ENCODE data around the gene DGKA. TPM values are rescaled to one million over a fixed set of nuclear protein-coding genes. Genes with fewer than 3 reads are reported as not detected.
A peak's percentile ranks its signal among the peaks of the same experiment; 100 is the strongest.

The DGKA gene
- polyA plus RNA-seq, 1 of the 3 experiments (the other 2 are of a cell fraction) = 75.9 TPM

DNA sequence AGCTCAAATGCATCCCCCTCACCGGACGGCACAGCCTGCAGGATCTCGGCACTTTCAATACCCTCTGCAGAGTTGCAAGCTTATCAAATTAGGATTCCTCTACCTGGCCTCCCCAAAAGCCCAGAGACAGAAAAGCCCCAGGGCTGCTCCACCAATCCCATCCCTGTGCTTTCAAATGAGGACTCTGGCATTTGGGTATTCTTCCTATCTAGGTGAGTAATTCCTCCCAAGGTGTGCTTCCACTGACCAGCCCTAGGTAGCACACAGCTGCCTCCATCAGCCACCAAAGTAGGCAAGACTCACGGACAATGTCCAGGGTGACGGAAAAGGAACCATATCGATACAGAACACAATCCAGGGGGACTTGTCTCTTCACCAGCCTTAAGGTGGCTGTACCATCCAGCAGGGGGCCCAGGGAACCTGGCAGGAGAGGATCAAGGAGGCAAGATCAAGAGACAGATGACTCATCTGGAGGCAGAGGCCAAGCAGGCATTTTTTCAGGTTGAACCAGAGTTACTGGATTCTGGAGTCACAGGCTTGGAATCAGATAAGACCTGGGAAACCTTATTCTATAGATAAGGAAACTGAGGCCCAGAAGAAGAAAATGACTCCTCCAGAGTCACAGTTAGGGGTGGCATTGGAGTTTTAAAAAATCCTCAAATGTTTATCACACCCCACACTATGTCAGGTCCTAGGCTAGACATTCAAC is 25.0 kb downstream of the DGKA start (continued):
- TF ChIP-seq, protein P1, sequence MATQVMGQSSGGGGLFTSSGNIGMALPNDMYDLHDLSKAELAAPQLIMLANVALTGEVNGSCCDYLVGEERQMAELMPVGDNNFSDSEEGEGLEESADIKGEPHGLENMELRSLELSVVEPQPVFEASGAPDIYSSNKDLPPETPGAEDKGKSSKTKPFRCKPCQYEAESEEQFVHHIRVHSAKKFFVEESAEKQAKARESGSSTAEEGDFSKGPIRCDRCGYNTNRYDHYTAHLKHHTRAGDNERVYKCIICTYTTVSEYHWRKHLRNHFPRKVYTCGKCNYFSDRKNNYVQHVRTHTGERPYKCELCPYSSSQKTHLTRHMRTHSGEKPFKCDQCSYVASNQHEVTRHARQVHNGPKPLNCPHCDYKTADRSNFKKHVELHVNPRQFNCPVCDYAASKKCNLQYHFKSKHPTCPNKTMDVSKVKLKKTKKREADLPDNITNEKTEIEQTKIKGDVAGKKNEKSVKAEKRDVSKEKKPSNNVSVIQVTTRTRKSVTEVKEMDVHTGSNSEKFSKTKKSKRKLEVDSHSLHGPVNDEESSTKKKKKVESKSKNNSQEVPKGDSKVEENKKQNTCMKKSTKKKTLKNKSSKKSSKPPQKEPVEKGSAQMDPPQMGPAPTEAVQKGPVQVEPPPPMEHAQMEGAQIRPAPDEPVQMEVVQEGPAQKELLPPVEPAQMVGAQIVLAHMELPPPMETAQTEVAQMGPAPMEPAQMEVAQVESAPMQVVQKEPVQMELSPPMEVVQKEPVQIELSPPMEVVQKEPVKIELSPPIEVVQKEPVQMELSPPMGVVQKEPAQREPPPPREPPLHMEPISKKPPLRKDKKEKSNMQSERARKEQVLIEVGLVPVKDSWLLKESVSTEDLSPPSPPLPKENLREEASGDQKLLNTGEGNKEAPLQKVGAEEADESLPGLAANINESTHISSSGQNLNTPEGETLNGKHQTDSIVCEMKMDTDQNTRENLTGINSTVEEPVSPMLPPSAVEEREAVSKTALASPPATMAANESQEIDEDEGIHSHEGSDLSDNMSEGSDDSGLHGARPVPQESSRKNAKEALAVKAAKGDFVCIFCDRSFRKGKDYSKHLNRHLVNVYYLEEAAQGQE (IDR thresholded peaks at IDR 0.05; ENCODE audit: low read depth, low read length) = no peak
- TF ChIP-seq, protein P2, sequence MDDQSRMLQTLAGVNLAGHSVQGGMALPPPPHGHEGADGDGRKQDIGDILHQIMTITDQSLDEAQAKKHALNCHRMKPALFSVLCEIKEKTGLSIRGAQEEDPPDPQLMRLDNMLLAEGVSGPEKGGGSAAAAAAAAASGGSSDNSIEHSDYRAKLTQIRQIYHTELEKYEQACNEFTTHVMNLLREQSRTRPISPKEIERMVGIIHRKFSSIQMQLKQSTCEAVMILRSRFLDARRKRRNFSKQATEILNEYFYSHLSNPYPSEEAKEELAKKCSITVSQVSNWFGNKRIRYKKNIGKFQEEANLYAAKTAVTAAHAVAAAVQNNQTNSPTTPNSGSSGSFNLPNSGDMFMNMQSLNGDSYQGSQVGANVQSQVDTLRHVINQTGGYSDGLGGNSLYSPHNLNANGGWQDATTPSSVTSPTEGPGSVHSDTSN (IDR thresholded peaks at IDR 0.05) = no peak; the same call in 1 of the 2 replicates
- no peak for TF ChIP-seq FOXM1 (IDR thresholded peaks at IDR 0.05; ENCODE audit: low read depth)
- TF ChIP-seq FOXJ3 (CRISPR knock-in tag; IDR thresholded peaks at IDR 0.05) = no peak
- TF ChIP-seq, protein P3, sequence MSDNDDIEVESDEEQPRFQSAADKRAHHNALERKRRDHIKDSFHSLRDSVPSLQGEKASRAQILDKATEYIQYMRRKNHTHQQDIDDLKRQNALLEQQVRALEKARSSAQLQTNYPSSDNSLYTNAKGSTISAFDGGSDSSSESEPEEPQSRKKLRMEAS (IDR thresholded peaks at IDR 0.05; ENCODE audit: low read depth) = no peak
- TF ChIP-seq MXI1 (IDR thresholded peaks at IDR 0.05; ENCODE audit: low read depth, low read length) = no peak
- TF ChIP-seq, protein P4, sequence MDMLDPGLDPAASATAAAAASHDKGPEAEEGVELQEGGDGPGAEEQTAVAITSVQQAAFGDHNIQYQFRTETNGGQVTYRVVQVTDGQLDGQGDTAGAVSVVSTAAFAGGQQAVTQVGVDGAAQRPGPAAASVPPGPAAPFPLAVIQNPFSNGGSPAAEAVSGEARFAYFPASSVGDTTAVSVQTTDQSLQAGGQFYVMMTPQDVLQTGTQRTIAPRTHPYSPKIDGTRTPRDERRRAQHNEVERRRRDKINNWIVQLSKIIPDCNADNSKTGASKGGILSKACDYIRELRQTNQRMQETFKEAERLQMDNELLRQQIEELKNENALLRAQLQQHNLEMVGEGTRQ (IDR thresholded peaks at IDR 0.05; ENCODE audit: borderline replicate concordance, low read depth, low read length) = no peak
- TF ChIP-seq NFIC (IDR thresholded peaks at IDR 0.05; ENCODE audit: borderline replicate concordance) = no peak
- TF ChIP-seq YY1 (IDR thresholded peaks at IDR 0.05; ENCODE audit: low read depth) = no peak
- TF ChIP-seq RFX5 (IDR thresholded peaks at IDR 0.05; ENCODE audit: low read length) = no peak
- no peak for TF ChIP-seq GATA2 (CRISPR knock-in tag; IDR thresholded peaks at IDR 0.05)
- peak; percentile 31; the same call in 1 of the 2 replicates for TF ChIP-seq SMC3 (IDR thresholded peaks at IDR 0.05; ENCODE audit: low read depth, low read length)
- TF ChIP-seq CHD2 (IDR thresholded peaks at IDR 0.05; ENCODE audit: low read length, partially characterized antibody) = no peak
- TF ChIP-seq RCOR1 (IDR thresholded peaks at IDR 0.05; ENCODE audit: low read length) = no peak
- no peak for TF ChIP-seq SIN3A (IDR thresholded peaks at IDR 0.05; ENCODE audit: borderline replicate concordance, low read depth, low read length)
- TF ChIP-seq ELF1 (IDR thresholded peaks at IDR 0.05) = no peak
- 0 out of 2 replicates have a peak, but pooled peaks have one; percentile 26 for TF ChIP-seq POLR2AphosphoS5 (IDR thresholded peaks at IDR 0.05; ENCODE audit: low read depth, low read length)
- no peak for TF ChIP-seq RXRA (IDR thresholded peaks at IDR 0.05; ENCODE audit: borderline replicate concordance, low read depth)
